ENCODE measurements around the gene FAM20B. TPM values are rescaled to one million over a fixed set of nuclear protein-coding genes. Genes with fewer than 3 reads are reported as not detected.

The FAM20B gene
- total and polyA plus RNA-seq, 2 of the 13 experiments (the other 11 are each of a cell fraction or from before 2014, with no cell fraction given), result 13.8 to 26.9 TPM

GRCh38 chr1:179091691-179092165 lies 66.0 kb downstream of the FAM20B start (continued):
- peak; percentile 99 for TF ChIP-seq GATAD2A (CRISPR knock-in tag; IDR thresholded peaks at IDR 0.05)
- peak; percentile 67; the same call in 1 of the 2 replicates for TF ChIP-seq ZBTB7A (CRISPR knock-in tag; IDR thresholded peaks at IDR 0.05)
- no peak for TF ChIP-seq ZNF512B (CRISPR knock-in tag; IDR thresholded peaks at IDR 0.05; ENCODE audit: borderline replicate concordance)
- no peak for TF ChIP-seq ZMAT3 (CRISPR knock-in tag; conservative IDR thresholded peaks at IDR 0.05)
- TF ChIP-seq IRX3 (CRISPR knock-in tag; IDR thresholded peaks at IDR 0.05; ENCODE audit: borderline replicate concordance, low read depth), result no peak
- TF ChIP-seq ZFP90 (CRISPR knock-in tag; IDR thresholded peaks at IDR 0.05; ENCODE audit: borderline replicate concordance), result no peak
- TF ChIP-seq HCFC1 (IDR thresholded peaks at IDR 0.05; ENCODE audit: low read depth, low read length), result no peak
- TF ChIP-seq ZNF720 (CRISPR knock-in tag; IDR thresholded peaks at IDR 0.05), result no peak
- no peak for TF ChIP-seq ZNF552 (CRISPR knock-in tag; IDR thresholded peaks at IDR 0.05; ENCODE audit: borderline replicate concordance)
- peak; percentile 61 for TF ChIP-seq NR2C2 (CRISPR knock-in tag; IDR thresholded peaks at IDR 0.05; ENCODE audit: borderline replicate concordance)
- TF ChIP-seq POLR2G (IDR thresholded peaks at IDR 0.05; ENCODE audit: low read depth, low read length), result no peak
- TF ChIP-seq ZNF761 (CRISPR knock-in tag; conservative IDR thresholded peaks at IDR 0.05), result no peak
- TF ChIP-seq ZNF331 (CRISPR knock-in tag; IDR thresholded peaks at IDR 0.05), result peak; percentile 89
- TF ChIP-seq ZNF572 (CRISPR knock-in tag; IDR thresholded peaks at IDR 0.05), result no peak
- TF ChIP-seq PHF20 (CRISPR knock-in tag; IDR thresholded peaks at IDR 0.05), result no peak
- no peak for TF ChIP-seq BRF2 (CRISPR knock-in tag; IDR thresholded peaks at IDR 0.05)
- peak; percentile 66; the same call in 1 of the 2 replicates for TF ChIP-seq ZFP91 (CRISPR knock-in tag; IDR thresholded peaks at IDR 0.05; ENCODE audit: borderline replicate concordance)
- no peak for TF ChIP-seq ZBTB46 (CRISPR knock-in tag; IDR thresholded peaks at IDR 0.05; ENCODE audit: borderline replicate concordance)
- no peak for TF ChIP-seq ZNF275 (CRISPR knock-in tag; IDR thresholded peaks at IDR 0.05; ENCODE audit: borderline replicate concordance)
- no peak; the same call in 1 of the 2 replicates for TF ChIP-seq DMAP1 (CRISPR knock-in tag; IDR thresholded peaks at IDR 0.05)
- TF ChIP-seq REPIN1 (CRISPR knock-in tag; IDR thresholded peaks at IDR 0.05; ENCODE audit: borderline replicate concordance, low read depth), result peak; percentile 83
- no peak for TF ChIP-seq NFATC3 (CRISPR knock-in tag; IDR thresholded peaks at IDR 0.05)
- TF ChIP-seq ZNF317 (CRISPR knock-in tag; IDR thresholded peaks at IDR 0.05), result no peak
